Measurements from ENCODE around the gene CDR2. TPM values are rescaled to one million over a fixed set of nuclear protein-coding genes. Genes with fewer than 3 reads are reported as not detected.

Gene CDR2
- total and polyA plus RNA-seq, 3 donors from 2014 or later: 56.8 to 133 (median 63.7) TPM

- Histone ChIP-seq H3K27me3 (no peaks in the 10 kb centered on the region), H3K4me3 (no peak overlapping the region), H3K36me3 (ENCODE audit: low read depth, missing control alignments) (no peaks in the 10 kb centered on the region), H3K27ac (no peak overlapping the region), H3K9me3 (no peaks in the 10 kb centered on the region), H3K4me1 (peaks cover 7% of the 10 kb centered on the region)
- no peak for TF ChIP-seq POLR2A (IDR thresholded peaks at IDR 0.05)
- no peak for TF ChIP-seq CTCF (IDR thresholded peaks at IDR 0.05)
- 92 to 93% methylated on average over 3 of the region's 3 CpGs for WGBS, 2 donors
- intact Hi-C loops (cut with DNase I; ENCODE audit: low total_unique reads): no loop called here
- no peak for DNase-seq
Observed at GRCh38 chr16:22383827-22384226, 9.4 kb upstream of the CDR2 start.

- no peak overlapping the region for H3K4me3 ChIP-seq
- no peaks in the 10 kb centered on the region for H3K9me3 ChIP-seq
- intact Hi-C loops (cut with DNase I; ENCODE audit: low total_unique reads): no loop called here
- H3K27me3 ChIP-seq: no peaks in the 10 kb centered on the region
- no peaks in the 10 kb centered on the region for H3K4me1 ChIP-seq
- TF ChIP-seq POLR2A (IDR thresholded peaks at IDR 0.05): no peak
- TF ChIP-seq CTCF (IDR thresholded peaks at IDR 0.05): no peak
- no peak overlapping the region for H3K27ac ChIP-seq
- H3K36me3 ChIP-seq (ENCODE audit: low read depth, missing control alignments): no peaks in the 10 kb centered on the region
- DNase-seq: no peak
Observed at GRCh38 chr16:22381392-22381791, 7.0 kb upstream of the CDR2 start.

GRCh38 chr16:22380529-22380928 lies 6.1 kb upstream of the CDR2 start:
- no peak for TF ChIP-seq CTCF (IDR thresholded peaks at IDR 0.05)
- no peak for TF ChIP-seq POLR2A (IDR thresholded peaks at IDR 0.05)
- WGBS, 2 donors: 84 to 89% methylated on average over 1 of the region's 1 CpG
- H3K27ac ChIP-seq: no peak overlapping the region
- no peak overlapping the region for H3K4me3 ChIP-seq
- no peaks in the 10 kb centered on the region for H3K9me3 ChIP-seq
- DNase-seq: no peak
- H3K27me3 ChIP-seq: no peaks in the 10 kb centered on the region
- intact Hi-C loops (cut with DNase I; ENCODE audit: low total_unique reads): no loop called here
- H3K36me3 ChIP-seq (ENCODE audit: low read depth, missing control alignments): no peaks in the 10 kb centered on the region
- no peaks in the 10 kb centered on the region for H3K4me1 ChIP-seq

GRCh38 chr16:22379656-22380055 lies 5.2 kb upstream of the CDR2 start:
- WGBS, 2 donors: 96 to 97% methylated on average over 7 of the region's 7 CpGs
- intact Hi-C loops (cut with DNase I; ENCODE audit: low total_unique reads): no loop called here

More at GRCh38 chr16:22379656-22380055, 5.2 kb upstream of the CDR2 start:
- no peak for DNase-seq
- no peak overlapping the region for H3K27ac ChIP-seq
- no peak overlapping the region for H3K4me3 ChIP-seq
- H3K4me1 ChIP-seq: peaks cover 4% of the 10 kb centered on the region
- H3K27me3 ChIP-seq: no peaks in the 10 kb centered on the region
- H3K9me3 ChIP-seq: no peaks in the 10 kb centered on the region
- H3K36me3 ChIP-seq (ENCODE audit: low read depth, missing control alignments): no peaks in the 10 kb centered on the region
- TF ChIP-seq POLR2A (IDR thresholded peaks at IDR 0.05): no peak
- TF ChIP-seq CTCF (IDR thresholded peaks at IDR 0.05): no peak
